K562 (cell line): Measurements from ENCODE around the gene JMJD1C. TPM values are rescaled to one million over a fixed set of nuclear protein-coding genes. Genes with fewer than 3 reads are reported as not detected.

Source experiments
- ASH1L ChIP-seq: fragments of 450-650 bp; IDR thresholded peaks from 2 replicates; pipeline ENCODE4 v1.6.1; 2018; ENCODE audit warnings: borderline replicate concordance, mild to moderate bottlenecking, low read depth; ENCODE audit not compliant: partially characterized antibody
- FOXA1 ChIP-seq: fragments of 450-650 bp; IDR thresholded peaks from 2 replicates; pipeline ENCODE4 v1.6.1; 2016; ENCODE audit warnings: mild to moderate bottlenecking, borderline replicate concordance
- FOXA3 ChIP-seq, 2 experiments: fragments of 450-650 bp in 1 of 2; sonication (generic) in 1 of 2; formaldehyde crosslinking; IDR thresholded peaks in 1 of 2; conservative IDR thresholded peaks in 1 of 2; 2 replicates each; pipeline versions ENCODE4 v1.4.0 to v1.8.0; 2020 to 2022; ENCODE audit warnings: mild to moderate bottlenecking in 2 of 2, missing genetic modification reagents in 1 of 2
- HIVEP1 ChIP-seq: fragments of 250-450 bp; sonication (Bioruptor Pico); IDR thresholded peaks from 2 replicates; pipeline ENCODE4 v1.4.0; 2020; ENCODE audit warnings: mild to moderate bottlenecking
- KAT8 ChIP-seq: fragments of 450-650 bp; IDR thresholded peaks from 2 replicates; pipeline ENCODE4 v1.6.1; 2016; ENCODE audit warnings: low read depth, mild to moderate bottlenecking
- MCM2 ChIP-seq: fragments of 450-650 bp; IDR thresholded peaks from 2 replicates; pipeline ENCODE4 v1.6.1; 2017; ENCODE audit warnings: low read depth, mild to moderate bottlenecking
- MCM7 ChIP-seq, 2 experiments: fragments of 450-650 bp; IDR thresholded peaks; 2 replicates each; pipeline ENCODE4 v1.6.1; 2016 to 2018
- RCOR1 ChIP-seq, 2 experiments: IDR thresholded peaks; 2 replicates each; pipeline ENCODE4 v1.6.1; 2012; ENCODE audit warnings: low read depth in 2 of 2, low read length in 2 of 2, borderline replicate concordance in 1 of 2, improper control_type of control experiment in 1 of 2
- SNIP1 ChIP-seq: fragments of 450-650 bp; IDR thresholded peaks from 2 replicates; pipeline ENCODE4 v1.7.1; 2017; ENCODE audit warnings: low read depth, mild to moderate bottlenecking
- TBL1XR1 ChIP-seq, 2 experiments: IDR thresholded peaks; 2 replicates each; pipeline ENCODE4 v1.6.1; 2012; ENCODE audit warnings: improper control_type of control experiment in 2 of 2, low read length in 2 of 2, mild to moderate bottlenecking in 1 of 2
- ZC3H11A ChIP-seq: IDR thresholded peaks from 2 replicates; pipeline ENCODE4 v1.6.1; 2012; ENCODE audit warnings: low read depth, low read length, improper control_type of control experiment
- ZNF134 ChIP-seq: fragments of 250-450 bp; sonication (Bioruptor Pico); conservative IDR thresholded peaks from 2 replicates; pipeline ENCODE4 v1.4.0; 2020
- ZNF165 ChIP-seq: fragments of 250-450 bp; sonication (Bioruptor Pico); IDR thresholded peaks from 2 replicates; pipeline ENCODE4 v1.4.0; 2020; ENCODE audit warnings: borderline replicate concordance
- ZNF174 ChIP-seq: fragments of 250-450 bp; sonication (Bioruptor Pico); IDR thresholded peaks from 2 replicates; pipeline ENCODE4 v1.4.0; 2020; ENCODE audit warnings: mild to moderate bottlenecking
- ZNF3 ChIP-seq: fragments of 250-450 bp; sonication (Bioruptor Pico); IDR thresholded peaks from 2 replicates; pipeline ENCODE4 v1.5.0; 2021; ENCODE audit warnings: mild to moderate bottlenecking, moderate library complexity
- ZNF589 ChIP-seq: fragments of 200-800 bp; sonication (Bioruptor generic); IDR thresholded peaks from 2 replicates; pipeline ENCODE4 v1.6.1; 2016; ENCODE audit warnings: low read depth, missing genetic modification characterization, missing compliant biosample characterization
- polyA plus RNA-seq, 8 experiments: library from polyadenylated mRNA; depleted of rRNA in 4 of 8; stranded (reverse) in 5 of 8; unstranded in 3 of 8; fragments of >200 nt; fragmentation: Nextera tagmentation in 2 of 8; fragmentation: Illumina TruSeq in 1 of 8; extraction: Ambion mirVana in 2 of 8; extraction: Trizol in 1 of 8; gene quantifications; 2 replicates each; pipeline versions ENCODE4 v1.2.1 to v1.2.3, GENCODE V29; 2011 to 2014; ENCODE audit warnings: inconsistent platforms in 1 of 8, missing spikeins in 1 of 8
- total RNA-seq, 7 experiments: library from RNA; depleted of rRNA in 6 of 7; stranded (reverse); fragments of >200 nt in 6 of 7; fragmentation: Illumina TruSeq in 2 of 7; extraction: Trizol in 2 of 7; gene quantifications; 2 replicates each; pipeline versions ENCODE4 v1.2.1 to v1.2.3, GENCODE V29; 2011 to 2021; ENCODE audit warnings: low replicate concordance in 1 of 7
- TF ChIP-seq, protein P1 (sequence below): fragments of 250-450 bp; sonication (Bioruptor Pico); IDR thresholded peaks from 2 replicates; pipeline ENCODE4 v1.5.0; 2021; ENCODE audit warnings: mild to moderate bottlenecking, moderate library complexity
- TF ChIP-seq, protein P2 (sequence below): fragments of 250-450 bp; sonication (Bioruptor Pico); IDR thresholded peaks from 2 replicates; pipeline ENCODE4 v1.8.0; 2022; ENCODE audit warnings: inconsistent platforms
- TF ChIP-seq, protein P3 (sequence below): fragments of 450-650 bp; formaldehyde crosslinking; IDR thresholded peaks from 2 replicates; pipeline ENCODE4 v1.4.0; 2020; ENCODE audit warnings: mild to moderate bottlenecking, moderate library complexity
- TF ChIP-seq, protein P4 (sequence below): fragments of 250-450 bp; sonication (Bioruptor Pico); IDR thresholded peaks from 2 replicates; pipeline ENCODE4 v1.5.0; 2021

JMJD1C gene
- total and polyA plus RNA-seq, 9 of the 15 experiments (the other 6 are each of a cell fraction or from before 2014, with no cell fraction given) = 25.3 to 68.0 (median 47.2) TPM

GRCh38 chr10:63133056-63133820 is 332.5 kb downstream of the JMJD1C start, which contains the start of gene NRBF2 (continued):
- no peak for TF ChIP-seq ASH1L
- TF ChIP-seq ZNF134 (CRISPR knock-in tag) = no peak
- TF ChIP-seq MCM7 (IDR thresholded peaks at IDR 0.05) = no peak
- no peak for TF ChIP-seq SNIP1
- TF ChIP-seq RCOR1 (IDR thresholded peaks at IDR 0.05; ENCODE audit: borderline replicate concordance in 1 of 2, low read depth in 2 of 2, low read length in 2 of 2) = peak in 1 of 2 experiments; percentile 53; a peak in 2 of 4 replicates
- TF ChIP-seq, protein P1, sequence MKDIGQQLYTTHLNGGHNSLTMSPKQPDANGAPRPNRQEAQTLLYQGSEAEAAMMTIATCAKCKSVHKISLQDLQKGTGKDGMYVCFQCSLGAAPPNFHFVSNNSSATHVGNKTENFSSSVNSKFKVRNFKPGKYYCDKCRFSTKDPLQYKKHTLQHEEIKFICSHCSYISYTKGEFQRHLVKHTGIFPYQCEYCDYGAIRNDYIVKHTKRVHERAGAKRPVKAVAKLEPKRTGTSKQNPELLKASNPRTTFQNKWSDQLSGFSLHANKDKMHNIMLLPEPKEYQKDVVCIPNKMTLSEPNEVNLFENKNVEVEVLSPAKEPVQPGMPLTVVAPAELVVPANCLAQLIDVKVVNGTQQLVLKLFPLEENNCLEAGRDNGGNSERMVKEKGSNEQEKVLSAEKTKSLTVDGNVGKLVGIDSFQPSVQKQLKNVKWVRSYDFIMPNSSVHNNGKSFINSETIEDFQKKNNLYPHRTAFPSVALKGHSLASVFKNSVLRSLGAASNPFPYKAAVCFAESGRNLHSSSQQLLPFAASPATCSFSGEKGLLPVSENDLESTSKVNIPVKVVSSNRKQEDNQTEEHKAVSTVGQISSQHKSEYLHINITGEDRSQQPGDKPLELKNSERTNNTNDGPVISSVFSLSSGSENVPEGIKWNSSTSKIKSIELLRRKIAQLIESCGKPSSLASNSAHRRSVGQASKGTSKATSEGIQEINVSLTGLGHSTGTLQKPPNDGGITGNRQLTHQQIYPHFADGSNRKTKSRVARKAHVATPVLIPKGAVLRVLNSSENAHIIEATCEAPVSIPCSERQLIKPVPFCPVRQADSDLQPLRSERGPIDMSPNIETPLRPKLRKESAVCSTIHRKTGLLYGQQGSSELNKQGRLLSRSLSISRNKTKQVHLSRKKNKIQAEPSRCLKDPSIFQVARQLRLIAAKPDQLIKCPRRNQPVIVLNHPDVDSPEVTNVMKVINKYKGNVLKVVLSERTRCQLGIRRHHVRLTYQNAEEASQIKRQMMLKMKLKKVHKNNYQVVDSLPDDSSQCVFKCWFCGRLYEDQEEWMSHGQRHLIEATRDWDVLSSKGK = no peak
- TF ChIP-seq, protein P2, sequence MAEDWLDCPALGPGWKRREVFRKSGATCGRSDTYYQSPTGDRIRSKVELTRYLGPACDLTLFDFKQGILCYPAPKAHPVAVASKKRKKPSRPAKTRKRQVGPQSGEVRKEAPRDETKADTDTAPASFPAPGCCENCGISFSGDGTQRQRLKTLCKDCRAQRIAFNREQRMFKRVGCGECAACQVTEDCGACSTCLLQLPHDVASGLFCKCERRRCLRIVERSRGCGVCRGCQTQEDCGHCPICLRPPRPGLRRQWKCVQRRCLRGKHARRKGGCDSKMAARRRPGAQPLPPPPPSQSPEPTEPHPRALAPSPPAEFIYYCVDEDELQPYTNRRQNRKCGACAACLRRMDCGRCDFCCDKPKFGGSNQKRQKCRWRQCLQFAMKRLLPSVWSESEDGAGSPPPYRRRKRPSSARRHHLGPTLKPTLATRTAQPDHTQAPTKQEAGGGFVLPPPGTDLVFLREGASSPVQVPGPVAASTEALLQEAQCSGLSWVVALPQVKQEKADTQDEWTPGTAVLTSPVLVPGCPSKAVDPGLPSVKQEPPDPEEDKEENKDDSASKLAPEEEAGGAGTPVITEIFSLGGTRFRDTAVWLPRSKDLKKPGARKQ (CRISPR knock-in tag) = no peak
- peak; percentile 72 for TF ChIP-seq ZNF589 (CRISPR knock-in tag)
- no peak for TF ChIP-seq ZNF3 (CRISPR knock-in tag)
- peak; percentile 93 for TF ChIP-seq HIVEP1 (CRISPR knock-in tag)
- TF ChIP-seq FOXA3 (CRISPR knock-in tag; conservative IDR thresholded peaks at IDR 0.05 in 1 of 2, IDR thresholded peaks at IDR 0.05 in 1 of 2) = peak; percentile 54 to 76; a peak in 3 of 4 replicates
- TF ChIP-seq, protein P3, sequence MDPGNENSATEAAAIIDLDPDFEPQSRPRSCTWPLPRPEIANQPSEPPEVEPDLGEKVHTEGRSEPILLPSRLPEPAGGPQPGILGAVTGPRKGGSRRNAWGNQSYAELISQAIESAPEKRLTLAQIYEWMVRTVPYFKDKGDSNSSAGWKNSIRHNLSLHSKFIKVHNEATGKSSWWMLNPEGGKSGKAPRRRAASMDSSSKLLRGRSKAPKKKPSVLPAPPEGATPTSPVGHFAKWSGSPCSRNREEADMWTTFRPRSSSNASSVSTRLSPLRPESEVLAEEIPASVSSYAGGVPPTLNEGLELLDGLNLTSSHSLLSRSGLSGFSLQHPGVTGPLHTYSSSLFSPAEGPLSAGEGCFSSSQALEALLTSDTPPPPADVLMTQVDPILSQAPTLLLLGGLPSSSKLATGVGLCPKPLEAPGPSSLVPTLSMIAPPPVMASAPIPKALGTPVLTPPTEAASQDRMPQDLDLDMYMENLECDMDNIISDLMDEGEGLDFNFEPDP = 0 out of 2 replicates have a peak, but pooled peaks have one; percentile 67
- TF ChIP-seq, protein P4, sequence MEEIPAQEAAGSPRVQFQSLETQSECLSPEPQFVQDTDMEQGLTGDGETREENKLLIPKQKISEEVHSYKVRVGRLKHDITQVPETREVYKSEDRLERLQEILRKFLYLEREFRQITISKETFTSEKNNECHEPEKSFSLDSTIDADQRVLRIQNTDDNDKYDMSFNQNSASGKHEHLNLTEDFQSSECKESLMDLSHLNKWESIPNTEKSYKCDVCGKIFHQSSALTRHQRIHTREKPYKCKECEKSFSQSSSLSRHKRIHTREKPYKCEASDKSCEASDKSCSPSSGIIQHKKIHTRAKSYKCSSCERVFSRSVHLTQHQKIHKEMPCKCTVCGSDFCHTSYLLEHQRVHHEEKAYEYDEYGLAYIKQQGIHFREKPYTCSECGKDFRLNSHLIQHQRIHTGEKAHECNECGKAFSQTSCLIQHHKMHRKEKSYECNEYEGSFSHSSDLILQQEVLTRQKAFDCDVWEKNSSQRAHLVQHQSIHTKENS (CRISPR knock-in tag) = no peak
- peak in 1 of 2 experiments; percentile 67; a peak in 1 of 4 replicates for TF ChIP-seq TBL1XR1 (IDR thresholded peaks at IDR 0.05; ENCODE audit: low read length in 2 of 2)
- TF ChIP-seq ZC3H11A = 0 out of 2 replicates have a peak, but pooled peaks have one; percentile 13
- no peak for TF ChIP-seq ZNF174 (CRISPR knock-in tag)
- TF ChIP-seq ZNF165 (CRISPR knock-in tag) = no peak
- TF ChIP-seq MCM2 = no peak
- TF ChIP-seq KAT8 = no peak
- no peak for TF ChIP-seq FOXA1
